WTC11 (cell line): Measurements from ENCODE around the gene OLIG1. TPM values are rescaled to one million over a fixed set of nuclear protein-coding genes. Genes with fewer than 3 reads are reported as not detected.

ENCODE experiments used
- ATAC-seq: fragments of 200-7000 bp; cut with Tn5 transposase; 2 replicates; pipeline ENCODE4 v1.10.0; 2021; ENCODE audit warnings: mild to moderate bottlenecking, moderate library complexity
- CTCF ChIA-PET: fragments of 300-600 bp; sonication (Branson Sonifier 250); formaldehyde crosslinking; loops from one replicate; lab custom pipeline; 2021; ENCODE audit warnings: antibody characterized with exemption; lab: Charles Lee
- POLR2A ChIA-PET: fragments of 350-600 bp; sonication (Branson Sonifier 250); formaldehyde crosslinking; loops from one replicate; lab custom pipeline; 2021; ENCODE audit warnings: antibody characterized with exemption; lab: Charles Lee
- DNase-seq: peaks from one replicate; pipeline ENCODE4 v3.0.0; 2021; ENCODE audit warnings: low spot score
- H3K27ac Mint-ChIP-seq: 2 replicates; pipeline ENCODE4 v1.8.0; 2021; ENCODE audit warnings: mixed read lengths
- H3K27me3 Mint-ChIP-seq: 2 replicates; pipeline ENCODE4 v1.8.0; 2021; ENCODE audit warnings: low read depth, mild to moderate bottlenecking, moderate library complexity, mixed read lengths
- H3K36me3 Mint-ChIP-seq: 2 replicates; pipeline ENCODE4 v1.8.0; 2021; ENCODE audit warnings: mixed read lengths
- H3K4me1 Mint-ChIP-seq: 2 replicates; pipeline ENCODE4 v1.8.0; 2022; ENCODE audit warnings: mixed read lengths
- H3K4me3 Mint-ChIP-seq: 2 replicates; pipeline ENCODE4 v1.8.0; 2021; ENCODE audit warnings: mild to moderate bottlenecking, moderate library complexity, mixed read lengths
- H3K9me3 Mint-ChIP-seq: 2 replicates; pipeline ENCODE4 v1.8.0; 2021; ENCODE audit warnings: mixed read lengths
- CBFB ChIP-seq: sonication (generic); formaldehyde crosslinking; IDR thresholded peaks from 2 replicates; pipeline ENCODE4 v1.8.1; 2022; ENCODE audit warnings: mild to moderate bottlenecking, low read depth, missing genetic modification reagents
- CREM ChIP-seq: sonication (generic); formaldehyde crosslinking; IDR thresholded peaks from 2 replicates; pipeline ENCODE4 v1.8.1; 2022; ENCODE audit warnings: mild to moderate bottlenecking, missing genetic modification reagents, moderate library complexity
- ETV6 ChIP-seq: sonication (generic); formaldehyde crosslinking; IDR thresholded peaks from 2 replicates; pipeline ENCODE4 v1.8.1; 2022; ENCODE audit warnings: mild to moderate bottlenecking, missing genetic modification reagents
- FOXK1 ChIP-seq: sonication (generic); formaldehyde crosslinking; IDR thresholded peaks from 2 replicates; pipeline ENCODE4 v1.8.0; 2022; ENCODE audit warnings: mild to moderate bottlenecking, moderate library complexity, missing genetic modification reagents
- GRHL2 ChIP-seq: fragments of 250-450 bp; sonication (Bioruptor Pico); IDR thresholded peaks from 2 replicates; pipeline ENCODE4 v1.8.0; 2022; ENCODE audit warnings: mild to moderate bottlenecking, moderate library complexity; ENCODE audit not compliant: insufficient replicate concordance, severe bottlenecking
- HMGA2 ChIP-seq: fragments of 250-450 bp; sonication (Bioruptor Pico); IDR thresholded peaks from 2 replicates; pipeline ENCODE4 v1.4.0; 2021; ENCODE audit warnings: mild to moderate bottlenecking, moderate library complexity
- KAT7 ChIP-seq: sonication (generic); formaldehyde crosslinking; IDR thresholded peaks from 2 replicates; pipeline ENCODE4 v1.8.1; 2023; ENCODE audit warnings: missing genetic modification reagents, mild to moderate bottlenecking, borderline replicate concordance
- NFE2L1 ChIP-seq: sonication (generic); formaldehyde crosslinking; IDR thresholded peaks from 2 replicates; pipeline ENCODE4 v1.8.1; 2023; ENCODE audit warnings: missing genetic modification reagents
- PRRX2 ChIP-seq: fragments of 250-450 bp; sonication (Bioruptor Pico); IDR thresholded peaks from 2 replicates; pipeline ENCODE4 v1.8.0; 2021; ENCODE audit warnings: mild to moderate bottlenecking
- RELA ChIP-seq: sonication (generic); formaldehyde crosslinking; IDR thresholded peaks from 2 replicates; pipeline ENCODE4 v1.8.1; 2022; ENCODE audit warnings: missing genetic modification reagents, mild to moderate bottlenecking, borderline replicate concordance
- ZBTB21 ChIP-seq: sonication (generic); formaldehyde crosslinking; IDR thresholded peaks from 2 replicates; pipeline ENCODE4 v1.8.1; 2023; ENCODE audit warnings: mild to moderate bottlenecking, missing genetic modification reagents, borderline replicate concordance
- ZNF317 ChIP-seq: sonication (generic); formaldehyde crosslinking; IDR thresholded peaks from 2 replicates; pipeline ENCODE4 v1.8.1; 2023; ENCODE audit warnings: low read depth, mild to moderate bottlenecking, moderate library complexity, missing genetic modification reagents, borderline replicate concordance
- total RNA-seq: library from RNA; stranded (reverse); gene quantifications from 3 replicates; pipeline ENCODE4 v1.2.3, GENCODE V29; 2021
- TF ChIP-seq, protein P1 (sequence below): sonication (generic); formaldehyde crosslinking; IDR thresholded peaks from 2 replicates; pipeline ENCODE4 v1.8.0; 2023; ENCODE audit warnings: missing genetic modification reagents, mild to moderate bottlenecking, borderline replicate concordance
- TF ChIP-seq, protein P2 (sequence below): sonication (generic); formaldehyde crosslinking; IDR thresholded peaks from 2 replicates; pipeline ENCODE4 v1.8.1; 2023; ENCODE audit warnings: mild to moderate bottlenecking, missing genetic modification reagents, moderate library complexity
- TF ChIP-seq, protein P3 (sequence below): sonication (generic); formaldehyde crosslinking; IDR thresholded peaks from 2 replicates; pipeline ENCODE4 v1.8.0; 2022; ENCODE audit warnings: missing genetic modification reagents
- TF ChIP-seq, protein P4 (sequence below): sonication (generic); formaldehyde crosslinking; IDR thresholded peaks from 2 replicates; pipeline ENCODE4 v1.8.1; 2022; ENCODE audit warnings: mild to moderate bottlenecking, missing genetic modification reagents, moderate library complexity, borderline replicate concordance

Gene OLIG1
- total RNA-seq, 1 experiment from 2014 or later: 2.1 TPM

DNA sequence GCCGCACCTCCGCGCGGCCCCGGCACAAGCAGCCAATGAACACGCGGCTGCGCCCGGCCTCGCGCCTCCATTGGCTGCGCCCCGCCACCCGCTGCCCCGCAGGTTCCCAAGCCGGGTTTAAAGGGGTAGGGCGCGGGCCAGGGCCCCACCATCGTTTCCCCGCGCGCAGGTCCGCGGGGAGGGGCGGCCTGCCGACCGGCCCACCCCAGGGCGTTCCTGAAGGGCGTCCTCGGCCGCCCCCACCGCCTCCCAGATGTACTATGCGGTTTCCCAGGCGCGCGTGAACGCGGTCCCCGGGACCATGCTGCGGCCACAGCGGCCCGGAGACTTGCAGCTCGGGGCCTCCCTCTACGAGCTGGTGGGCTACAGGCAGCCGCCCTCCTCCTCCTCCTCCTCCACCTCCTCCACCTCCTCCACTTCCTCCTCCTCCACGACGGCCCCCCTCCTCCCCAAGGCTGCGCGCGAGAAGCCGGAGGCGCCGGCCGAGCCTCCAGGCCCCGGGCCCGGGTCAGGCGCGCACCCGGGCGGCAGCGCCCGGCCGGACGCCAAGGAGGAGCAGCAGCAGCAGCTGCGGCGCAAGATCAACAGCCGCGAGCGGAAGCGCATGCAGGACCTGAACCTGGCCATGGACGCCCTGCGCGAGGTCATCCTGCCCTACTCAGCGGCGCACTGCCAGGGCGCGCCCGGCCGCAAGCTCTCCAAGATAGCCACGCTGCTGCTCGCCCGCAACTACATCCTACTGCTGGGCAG is at the start of gene OLIG1 (continued):
- TF ChIP-seq, protein P1, sequence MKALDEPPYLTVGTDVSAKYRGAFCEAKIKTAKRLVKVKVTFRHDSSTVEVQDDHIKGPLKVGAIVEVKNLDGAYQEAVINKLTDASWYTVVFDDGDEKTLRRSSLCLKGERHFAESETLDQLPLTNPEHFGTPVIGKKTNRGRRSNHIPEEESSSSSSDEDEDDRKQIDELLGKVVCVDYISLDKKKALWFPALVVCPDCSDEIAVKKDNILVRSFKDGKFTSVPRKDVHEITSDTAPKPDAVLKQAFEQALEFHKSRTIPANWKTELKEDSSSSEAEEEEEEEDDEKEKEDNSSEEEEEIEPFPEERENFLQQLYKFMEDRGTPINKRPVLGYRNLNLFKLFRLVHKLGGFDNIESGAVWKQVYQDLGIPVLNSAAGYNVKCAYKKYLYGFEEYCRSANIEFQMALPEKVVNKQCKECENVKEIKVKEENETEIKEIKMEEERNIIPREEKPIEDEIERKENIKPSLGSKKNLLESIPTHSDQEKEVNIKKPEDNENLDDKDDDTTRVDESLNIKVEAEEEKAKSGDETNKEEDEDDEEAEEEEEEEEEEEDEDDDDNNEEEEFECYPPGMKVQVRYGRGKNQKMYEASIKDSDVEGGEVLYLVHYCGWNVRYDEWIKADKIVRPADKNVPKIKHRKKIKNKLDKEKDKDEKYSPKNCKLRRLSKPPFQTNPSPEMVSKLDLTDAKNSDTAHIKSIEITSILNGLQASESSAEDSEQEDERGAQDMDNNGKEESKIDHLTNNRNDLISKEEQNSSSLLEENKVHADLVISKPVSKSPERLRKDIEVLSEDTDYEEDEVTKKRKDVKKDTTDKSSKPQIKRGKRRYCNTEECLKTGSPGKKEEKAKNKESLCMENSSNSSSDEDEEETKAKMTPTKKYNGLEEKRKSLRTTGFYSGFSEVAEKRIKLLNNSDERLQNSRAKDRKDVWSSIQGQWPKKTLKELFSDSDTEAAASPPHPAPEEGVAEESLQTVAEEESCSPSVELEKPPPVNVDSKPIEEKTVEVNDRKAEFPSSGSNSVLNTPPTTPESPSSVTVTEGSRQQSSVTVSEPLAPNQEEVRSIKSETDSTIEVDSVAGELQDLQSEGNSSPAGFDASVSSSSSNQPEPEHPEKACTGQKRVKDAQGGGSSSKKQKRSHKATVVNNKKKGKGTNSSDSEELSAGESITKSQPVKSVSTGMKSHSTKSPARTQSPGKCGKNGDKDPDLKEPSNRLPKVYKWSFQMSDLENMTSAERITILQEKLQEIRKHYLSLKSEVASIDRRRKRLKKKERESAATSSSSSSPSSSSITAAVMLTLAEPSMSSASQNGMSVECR: 0 out of 2 replicates have a peak, but pooled peaks have one; percentile 56
- TF ChIP-seq, protein P2, sequence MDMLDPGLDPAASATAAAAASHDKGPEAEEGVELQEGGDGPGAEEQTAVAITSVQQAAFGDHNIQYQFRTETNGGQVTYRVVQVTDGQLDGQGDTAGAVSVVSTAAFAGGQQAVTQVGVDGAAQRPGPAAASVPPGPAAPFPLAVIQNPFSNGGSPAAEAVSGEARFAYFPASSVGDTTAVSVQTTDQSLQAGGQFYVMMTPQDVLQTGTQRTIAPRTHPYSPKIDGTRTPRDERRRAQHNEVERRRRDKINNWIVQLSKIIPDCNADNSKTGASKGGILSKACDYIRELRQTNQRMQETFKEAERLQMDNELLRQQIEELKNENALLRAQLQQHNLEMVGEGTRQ (CRISPR knock-in tag): no peak
- TF ChIP-seq CBFB (CRISPR knock-in tag) (no peak), CREM (CRISPR knock-in tag) (no peak), ZNF317 (CRISPR knock-in tag) (no peak), PRRX2 (CRISPR knock-in tag) (no peak), FOXK1 (CRISPR knock-in tag) (peak; percentile 61; the same call in 1 of the 2 replicates)
- TF ChIP-seq, all 79 proteins: peak for 10

DNA sequence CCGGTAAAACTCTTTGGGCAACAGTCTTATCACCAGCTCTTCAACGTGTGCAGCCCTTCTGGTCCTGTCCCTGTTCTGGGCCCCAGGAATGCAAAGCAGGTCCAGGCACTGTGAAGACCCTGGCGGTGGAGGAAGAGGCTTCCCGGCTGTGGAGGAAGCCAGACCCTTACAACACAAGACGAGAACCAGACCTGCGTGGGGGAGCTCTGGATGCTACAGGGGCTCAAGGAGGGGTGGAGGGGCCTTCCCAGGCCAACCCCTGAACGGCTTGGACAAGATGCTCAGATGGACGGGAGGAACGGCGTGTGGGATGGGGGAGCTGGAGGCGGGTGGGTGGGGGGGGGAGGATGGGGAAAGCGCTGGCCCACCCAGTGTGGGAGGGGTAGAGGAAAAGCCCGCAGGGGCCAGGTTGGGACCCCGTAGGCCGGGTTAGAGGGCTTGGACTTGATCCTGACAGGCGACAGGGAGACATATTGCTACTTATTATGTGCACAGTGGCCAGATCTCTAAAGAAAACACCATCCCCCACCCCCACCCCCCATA is 49.3 kb upstream of the OLIG1 start:
- no peaks in the 10 kb centered on the region for H3K36me3 Mint-ChIP-seq
- peaks cover 100% of the 10 kb centered on the region for H3K27me3 Mint-ChIP-seq
- DNase-seq (no peak), ATAC-seq (no peak)
- H3K27ac Mint-ChIP-seq: no peak overlapping the region
- ChIA-PET POLR2A (no interaction called here), CTCF (interaction anchor here (0.9 to 4.7 kb wide), 8 partner anchors 8 to 109 kb away, joined by 3 to 23 read pairs (median 4); no protein-coding TSS in a partner anchor)
- TF ChIP-seq NFE2L1 (no peak), HMGA2 (no peak)
- H3K9me3 Mint-ChIP-seq: no peaks in the 10 kb centered on the region
- H3K4me3 Mint-ChIP-seq: peak overlapping the region; percentile 60
- H3K4me1 Mint-ChIP-seq: peaks cover 41% of the 10 kb centered on the region

DNA sequence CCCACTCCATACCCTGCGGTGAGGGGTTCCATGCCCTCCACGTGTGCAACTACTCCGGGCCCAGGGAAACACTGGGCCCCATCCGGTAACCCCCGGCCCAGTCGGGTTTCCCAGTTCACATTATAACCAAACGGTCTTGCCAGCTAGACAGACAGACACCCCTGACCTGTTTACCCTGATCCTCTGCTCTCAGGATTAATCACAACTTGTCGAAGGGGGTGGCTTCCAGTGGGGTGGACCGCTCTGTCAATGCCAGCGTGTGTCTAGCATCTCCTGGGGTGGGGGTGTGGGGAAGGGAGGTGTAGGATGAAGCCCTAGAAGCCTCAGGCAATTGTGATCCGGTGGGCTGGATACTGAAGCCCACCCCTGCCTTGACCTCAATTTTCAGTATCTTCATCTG is 48.8 kb upstream of the OLIG1 start:
- no peak overlapping the region for H3K4me3 Mint-ChIP-seq
- no peak for TF ChIP-seq ETV6 (CRISPR knock-in tag)
- TF ChIP-seq NFE2L1: no peak
- no peak for TF ChIP-seq KAT7 (CRISPR knock-in tag)
- TF ChIP-seq ZBTB21 (CRISPR knock-in tag): no peak
- TF ChIP-seq GRHL2 (CRISPR knock-in tag): no peak
- TF ChIP-seq, protein P3, sequence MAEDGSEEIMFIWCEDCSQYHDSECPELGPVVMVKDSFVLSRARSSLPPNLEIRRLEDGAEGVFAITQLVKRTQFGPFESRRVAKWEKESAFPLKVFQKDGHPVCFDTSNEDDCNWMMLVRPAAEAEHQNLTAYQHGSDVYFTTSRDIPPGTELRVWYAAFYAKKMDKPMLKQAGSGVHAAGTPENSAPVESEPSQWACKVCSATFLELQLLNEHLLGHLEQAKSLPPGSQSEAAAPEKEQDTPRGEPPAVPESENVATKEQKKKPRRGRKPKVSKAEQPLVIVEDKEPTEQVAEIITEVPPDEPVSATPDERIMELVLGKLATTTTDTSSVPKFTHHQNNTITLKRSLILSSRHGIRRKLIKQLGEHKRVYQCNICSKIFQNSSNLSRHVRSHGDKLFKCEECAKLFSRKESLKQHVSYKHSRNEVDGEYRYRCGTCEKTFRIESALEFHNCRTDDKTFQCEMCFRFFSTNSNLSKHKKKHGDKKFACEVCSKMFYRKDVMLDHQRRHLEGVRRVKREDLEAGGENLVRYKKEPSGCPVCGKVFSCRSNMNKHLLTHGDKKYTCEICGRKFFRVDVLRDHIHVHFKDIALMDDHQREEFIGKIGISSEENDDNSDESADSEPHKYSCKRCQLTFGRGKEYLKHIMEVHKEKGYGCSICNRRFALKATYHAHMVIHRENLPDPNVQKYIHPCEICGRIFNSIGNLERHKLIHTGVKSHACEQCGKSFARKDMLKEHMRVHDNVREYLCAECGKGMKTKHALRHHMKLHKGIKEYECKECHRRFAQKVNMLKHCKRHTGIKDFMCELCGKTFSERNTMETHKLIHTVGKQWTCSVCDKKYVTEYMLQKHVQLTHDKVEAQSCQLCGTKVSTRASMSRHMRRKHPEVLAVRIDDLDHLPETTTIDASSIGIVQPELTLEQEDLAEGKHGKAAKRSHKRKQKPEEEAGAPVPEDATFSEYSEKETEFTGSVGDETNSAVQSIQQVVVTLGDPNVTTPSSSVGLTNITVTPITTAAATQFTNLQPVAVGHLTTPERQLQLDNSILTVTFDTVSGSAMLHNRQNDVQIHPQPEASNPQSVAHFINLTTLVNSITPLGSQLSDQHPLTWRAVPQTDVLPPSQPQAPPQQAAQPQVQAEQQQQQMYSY (CRISPR knock-in tag): no peak
- TF ChIP-seq, protein P4, sequence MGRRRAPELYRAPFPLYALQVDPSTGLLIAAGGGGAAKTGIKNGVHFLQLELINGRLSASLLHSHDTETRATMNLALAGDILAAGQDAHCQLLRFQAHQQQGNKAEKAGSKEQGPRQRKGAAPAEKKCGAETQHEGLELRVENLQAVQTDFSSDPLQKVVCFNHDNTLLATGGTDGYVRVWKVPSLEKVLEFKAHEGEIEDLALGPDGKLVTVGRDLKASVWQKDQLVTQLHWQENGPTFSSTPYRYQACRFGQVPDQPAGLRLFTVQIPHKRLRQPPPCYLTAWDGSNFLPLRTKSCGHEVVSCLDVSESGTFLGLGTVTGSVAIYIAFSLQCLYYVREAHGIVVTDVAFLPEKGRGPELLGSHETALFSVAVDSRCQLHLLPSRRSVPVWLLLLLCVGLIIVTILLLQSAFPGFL (CRISPR knock-in tag): no peak
- TF ChIP-seq ZNF317 (CRISPR knock-in tag): no peak
- TF ChIP-seq RELA (CRISPR knock-in tag): no peak
- CTCF ChIA-PET: interaction anchor here (2.4 to 4.7 kb wide), 3 partner anchors 27 to 107 kb away, joined by 10 to 23 read pairs (median 20); no protein-coding TSS in a partner anchor
- peaks cover 100% of the 10 kb centered on the region for H3K27me3 Mint-ChIP-seq
- no peaks in the 10 kb centered on the region for H3K9me3 Mint-ChIP-seq
- POLR2A ChIA-PET: no interaction called here
- H3K27ac Mint-ChIP-seq: no peak overlapping the region
- no peak for DNase-seq
- ATAC-seq: no peak
- peaks cover 44% of the 10 kb centered on the region for H3K4me1 Mint-ChIP-seq
- no peaks in the 10 kb centered on the region for H3K36me3 Mint-ChIP-seq
